Osteoblast (primary cell): ENCODE data around the gene ARID4B. TPM values are rescaled to one million over a fixed set of nuclear protein-coding genes. Genes with fewer than 3 reads are reported as not detected.
A peak's percentile ranks its signal among the peaks of the same experiment; 100 is the strongest.
"Not testable (repeated sequence)": the region's sequence is repeated elsewhere in the genome, so short reads cannot be mapped to it uniquely, and the experiment has no call there.

ENCODE experiments used
- DNase-seq: peaks from one replicate; pipeline ENCODE4 v3.0.0; 2011; ENCODE audit warnings: low spot score, mixed read lengths; ENCODE audit not compliant: insufficient read length; ENCODE audit errors: missing footprints
- H2AFZ ChIP-seq: 2 replicates; pipeline ENCODE4 v1.6.0; 2011; ENCODE audit warnings: mild to moderate bottlenecking, low read length
- H3K27ac ChIP-seq: 2 replicates; pipeline ENCODE4 v1.5.1; 2011; ENCODE audit warnings: mild to moderate bottlenecking, low read depth, low read length, moderate library complexity
- H3K27me3 ChIP-seq: 2 replicates; pipeline ENCODE4 v1.6.0; 2012; ENCODE audit warnings: mild to moderate bottlenecking, control low read depth, inconsistent platforms, low read length, moderate library complexity; ENCODE audit not compliant: insufficient read depth
- H3K36me3 ChIP-seq: 2 replicates; pipeline ENCODE4 v1.5.1; 2011; ENCODE audit warnings: mild to moderate bottlenecking, low read length, control low read depth, moderate library complexity; ENCODE audit not compliant: insufficient read depth
- H3K4me1 ChIP-seq: 2 replicates; pipeline ENCODE4 v1.5.1; 2011; ENCODE audit warnings: mild to moderate bottlenecking, low read length, control low read depth, moderate library complexity; ENCODE audit not compliant: insufficient read depth
- H3K4me2 ChIP-seq: 2 replicates; pipeline ENCODE4 v1.6.0; 2011; ENCODE audit warnings: mild to moderate bottlenecking, low read length; ENCODE audit not compliant: insufficient read depth
- H3K4me3 ChIP-seq: fragments of 200-600 bp; sonication (generic); 3 replicates; pipeline ENCODE4 v1.5.1; 2012; ENCODE audit warnings: mild to moderate bottlenecking, low read length, inconsistent platforms; ENCODE audit not compliant: insufficient read depth
- H3K79me2 ChIP-seq: 2 replicates; pipeline ENCODE4 v1.6.0; 2012; ENCODE audit warnings: mild to moderate bottlenecking, low read length, control low read depth, inconsistent platforms; ENCODE audit not compliant: insufficient read depth
- H3K9me3 ChIP-seq: 2 replicates; pipeline ENCODE4 v1.5.1; 2011; ENCODE audit warnings: low read depth, low read length, control low read depth
- H4K20me1 ChIP-seq: 2 replicates; pipeline ENCODE4 v1.6.0; 2012; ENCODE audit warnings: mild to moderate bottlenecking, low read length, control low read depth; ENCODE audit not compliant: insufficient read depth
- total RNA-seq: library from RNA; depleted of rRNA; stranded (reverse); fragments of >200 nt; gene quantifications from 2 replicates; pipeline ENCODE4 v1.2.3, GENCODE V29; 2012
- TF ChIP-seq, protein P1 (sequence below): IDR thresholded peaks from 2 replicates; pipeline ENCODE4 v1.5.1; 2011; ENCODE audit warnings: mild to moderate bottlenecking, low read depth, low read length, moderate library complexity; ENCODE audit errors: extremely low read depth

Gene ARID4B
- total RNA-seq, 1 donor: 33.7 TPM

DNA sequence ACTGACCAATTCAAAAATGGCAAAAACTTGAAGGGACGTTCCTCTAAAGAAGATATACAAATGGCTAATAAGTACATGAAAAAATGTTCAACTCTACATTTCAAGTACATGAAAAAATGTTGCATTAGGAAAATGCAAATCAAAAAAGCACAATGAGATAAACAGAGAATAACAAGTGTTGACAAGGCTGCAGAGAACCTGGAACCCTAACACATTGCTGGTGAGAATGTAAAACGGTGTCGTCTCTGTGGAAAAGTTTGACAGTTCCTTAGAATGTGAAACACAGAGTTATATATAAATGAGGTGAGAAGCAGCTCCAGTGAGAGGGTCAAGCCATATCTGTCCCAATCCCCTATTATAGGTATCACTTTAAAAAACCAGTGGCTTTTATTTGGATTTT, 122.3 kb downstream of the ARID4B start:
- DNase-seq: no peak
- Histone ChIP-seq H3K4me1 (no peaks in the 10 kb centered on the region), H3K27me3 (no peaks in the 10 kb centered on the region), H2AFZ (no peak overlapping the region), H4K20me1 (no peaks in the 10 kb centered on the region), H3K4me2 (no peak overlapping the region), H3K27ac (no peak overlapping the region), H3K36me3 (peaks cover 12% of the 10 kb centered on the region), H3K9me3 (no peaks in the 10 kb centered on the region), H3K4me3 (no peak overlapping the region), H3K79me2 (no peaks in the 10 kb centered on the region)
- TF ChIP-seq, protein P1, sequence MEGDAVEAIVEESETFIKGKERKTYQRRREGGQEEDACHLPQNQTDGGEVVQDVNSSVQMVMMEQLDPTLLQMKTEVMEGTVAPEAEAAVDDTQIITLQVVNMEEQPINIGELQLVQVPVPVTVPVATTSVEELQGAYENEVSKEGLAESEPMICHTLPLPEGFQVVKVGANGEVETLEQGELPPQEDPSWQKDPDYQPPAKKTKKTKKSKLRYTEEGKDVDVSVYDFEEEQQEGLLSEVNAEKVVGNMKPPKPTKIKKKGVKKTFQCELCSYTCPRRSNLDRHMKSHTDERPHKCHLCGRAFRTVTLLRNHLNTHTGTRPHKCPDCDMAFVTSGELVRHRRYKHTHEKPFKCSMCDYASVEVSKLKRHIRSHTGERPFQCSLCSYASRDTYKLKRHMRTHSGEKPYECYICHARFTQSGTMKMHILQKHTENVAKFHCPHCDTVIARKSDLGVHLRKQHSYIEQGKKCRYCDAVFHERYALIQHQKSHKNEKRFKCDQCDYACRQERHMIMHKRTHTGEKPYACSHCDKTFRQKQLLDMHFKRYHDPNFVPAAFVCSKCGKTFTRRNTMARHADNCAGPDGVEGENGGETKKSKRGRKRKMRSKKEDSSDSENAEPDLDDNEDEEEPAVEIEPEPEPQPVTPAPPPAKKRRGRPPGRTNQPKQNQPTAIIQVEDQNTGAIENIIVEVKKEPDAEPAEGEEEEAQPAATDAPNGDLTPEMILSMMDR: no peak

- Histone ChIP-seq H3K36me3 (peaks cover 5% of the 10 kb centered on the region), H3K27ac (no peak overlapping the region), H3K27me3 (no peaks in the 10 kb centered on the region), H3K9me3 (no peaks in the 10 kb centered on the region), H2AFZ (no peak overlapping the region), H4K20me1 (no peaks in the 10 kb centered on the region), H3K4me1 (no peaks in the 10 kb centered on the region), H3K4me2 (no peak overlapping the region), H3K79me2 (no peaks in the 10 kb centered on the region), H3K4me3 (no peak overlapping the region)
- DNase-seq: no peak
- TF ChIP-seq, protein P1: no peak
These were observed 124.6 kb downstream of the ARID4B start for GRCh38 chr1:235203428-235203827.

- H2AFZ ChIP-seq, DNase-seq, H3K9me3 ChIP-seq, H3K36me3 ChIP-seq, H3K4me3 ChIP-seq, H3K4me1 ChIP-seq, H3K4me2 ChIP-seq, H4K20me1 ChIP-seq, H3K27me3 ChIP-seq, H3K79me2 ChIP-seq, H3K27ac ChIP-seq: not testable (repeated sequence)
These were observed 125.5 kb downstream of the ARID4B start for GRCh38 chr1:235202447-235202846.

- Histone ChIP-seq H3K9me3 (no peaks in the 10 kb centered on the region), H4K20me1 (no peaks in the 10 kb centered on the region), H3K27me3 (no peaks in the 10 kb centered on the region), H3K4me2 (no peak overlapping the region), H2AFZ (no peak overlapping the region), H3K27ac (no peak overlapping the region), H3K36me3 (peaks cover 9% of the 10 kb centered on the region), H3K79me2 (no peaks in the 10 kb centered on the region), H3K4me1 (no peaks in the 10 kb centered on the region), H3K4me3 (no peak overlapping the region)
- peak; percentile 38 for DNase-seq
- TF ChIP-seq, protein P1: peak; percentile 50
These were observed 128.5 kb downstream of the ARID4B start for GRCh38 chr1:235199441-235199840.

GRCh38 chr1:235190431-235190830, 137.5 kb downstream of the ARID4B start:
- Histone ChIP-seq H3K36me3 (peaks cover 26% of the 10 kb centered on the region), H2AFZ (no peak overlapping the region), H3K27ac (no peak overlapping the region), H3K79me2 (peaks cover 3% of the 10 kb centered on the region), H3K9me3 (no peaks in the 10 kb centered on the region), H3K4me3 (no peak overlapping the region), H3K4me2 (no peak overlapping the region), H4K20me1 (no peaks in the 10 kb centered on the region), H3K27me3 (no peaks in the 10 kb centered on the region), H3K4me1 (no peaks in the 10 kb centered on the region)
- TF ChIP-seq, protein P1: no peak
- no peak for DNase-seq
